PC-9 (cell line): ENCODE measurements around the gene MT1HL1.

ENCODE experiments used
- CTCF ChIP-seq: fragments of 200-600 bp; sonication (generic); conservative IDR thresholded peaks from 2 replicates; pipeline ENCODE4 v1.6.1; 2017; ENCODE audit warnings: mixed run types, antibody characterized with exemption, mild to moderate bottlenecking, moderate library complexity
- EZH2 ChIP-seq: fragments of 200-600 bp; sonication (generic); IDR thresholded peaks from 2 replicates; pipeline ENCODE4 v1.8.0; 2017; ENCODE audit warnings: antibody characterized with exemption, low read depth

GRCh38 chr1:237050185-237050584, 45.9 kb upstream of the MT1HL1 start:
- TF ChIP-seq CTCF: no peak
- TF ChIP-seq EZH2: no peak
